SH-SY5Y (cell line): ENCODE results near the gene RASL10B.

Source experiments
- GATA2 ChIP-seq: IDR thresholded peaks from 2 replicates; pipeline ENCODE4 v1.6.1; 2011; ENCODE audit warnings: mild to moderate bottlenecking, low read depth, low read length
- GATA3 ChIP-seq: IDR thresholded peaks from 2 replicates; pipeline ENCODE4 v1.6.1; 2011; ENCODE audit warnings: low read depth, mild to moderate bottlenecking, low read length, moderate library complexity

DNA sequence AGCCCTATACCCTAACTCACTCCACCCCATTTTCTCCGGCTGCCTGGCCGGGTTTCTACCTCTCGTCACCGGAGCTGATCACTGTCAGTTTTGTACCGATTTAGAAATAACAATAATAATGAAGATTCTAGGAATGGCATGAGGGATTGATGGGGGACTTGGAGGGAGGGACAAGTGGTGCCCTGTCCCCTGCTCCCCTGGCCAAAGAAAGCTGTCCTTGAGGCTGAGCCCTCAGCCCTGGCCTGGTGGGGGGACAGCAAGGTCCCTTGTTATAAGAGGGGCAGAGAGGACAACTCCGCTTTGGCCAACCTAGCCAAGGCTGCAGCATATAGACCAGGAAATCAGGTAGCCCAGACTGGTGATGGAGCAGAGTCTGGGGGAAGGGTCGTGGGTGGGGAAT lies 11.1 kb downstream of the RASL10B start:
- no peak for TF ChIP-seq GATA2
- TF ChIP-seq GATA3, result no peak
